HFFc6 (cell line): Measurements from ENCODE around the gene KRT17. TPM values are rescaled to one million over a fixed set of nuclear protein-coding genes. Genes with fewer than 3 reads are reported as not detected.
"Not testable (repeated sequence)": the region's sequence is repeated elsewhere in the genome, so short reads cannot be mapped to it uniquely, and the experiment has no call there.

Experiments used
- DNase-seq: peaks from one replicate; pipeline ENCODE4 v3.0.0-alpha.2; 2018
- H3K27ac Mint-ChIP-seq: 2 replicates; pipeline ENCODE4 v1.8.0; 2020; ENCODE audit warnings: mild to moderate bottlenecking, mixed read lengths
- H3K27me3 Mint-ChIP-seq: 2 replicates; pipeline ENCODE4 v1.8.0; 2021; ENCODE audit warnings: mild to moderate bottlenecking, moderate library complexity, mixed read lengths; ENCODE audit not compliant: insufficient read depth
- H3K36me3 Mint-ChIP-seq: 2 replicates; pipeline ENCODE4 v1.8.0; 2021; ENCODE audit warnings: low read depth, mixed read lengths
- H3K4me1 Mint-ChIP-seq: 2 replicates; pipeline ENCODE4 v1.8.0; 2020; ENCODE audit warnings: low read depth, mixed read lengths
- H3K4me3 Mint-ChIP-seq: 2 replicates; pipeline ENCODE4 v1.8.0; 2020; ENCODE audit warnings: mild to moderate bottlenecking, moderate library complexity, mixed read lengths
- H3K9me3 Mint-ChIP-seq: 2 replicates; pipeline ENCODE4 v1.8.0; 2020; ENCODE audit warnings: mild to moderate bottlenecking, mixed read lengths
- total RNA-seq, 6 experiments: library from RNA; stranded (reverse); fragmentation: NEBNext Ultra II Directional; extraction: Animal tissue kit (Norgen Biotek cat#: 25700); gene quantifications; 2 replicates in 1 of 6; 3 replicates in 5 of 6; pipeline ENCODE4 v1.2.3, GENCODE V29; 2021
- TF ChIP-seq, protein P1 (sequence below): fragments of 200-600 bp; sonication (generic); IDR thresholded peaks from 2 replicates; pipeline ENCODE4 v1.5.0; 2021; ENCODE audit warnings: antibody characterized with exemption, mild to moderate bottlenecking

KRT17 gene
- total RNA-seq, 6 experiments from 2014 or later = 1.0 to 3.9 (median 2.9) TPM

- 0 out of 2 replicates have a peak overlapping the region, but pooled peaks have one; percentile 9 for H3K27ac Mint-ChIP-seq
- peaks cover 18% of the 10 kb centered on the region for H3K4me1 Mint-ChIP-seq
- no peak for DNase-seq
- no peaks in the 10 kb centered on the region for H3K9me3 Mint-ChIP-seq
- H3K27me3 Mint-ChIP-seq = peaks cover 34% of the 10 kb centered on the region
- no peak overlapping the region for H3K4me3 Mint-ChIP-seq
- TF ChIP-seq, protein P1, sequence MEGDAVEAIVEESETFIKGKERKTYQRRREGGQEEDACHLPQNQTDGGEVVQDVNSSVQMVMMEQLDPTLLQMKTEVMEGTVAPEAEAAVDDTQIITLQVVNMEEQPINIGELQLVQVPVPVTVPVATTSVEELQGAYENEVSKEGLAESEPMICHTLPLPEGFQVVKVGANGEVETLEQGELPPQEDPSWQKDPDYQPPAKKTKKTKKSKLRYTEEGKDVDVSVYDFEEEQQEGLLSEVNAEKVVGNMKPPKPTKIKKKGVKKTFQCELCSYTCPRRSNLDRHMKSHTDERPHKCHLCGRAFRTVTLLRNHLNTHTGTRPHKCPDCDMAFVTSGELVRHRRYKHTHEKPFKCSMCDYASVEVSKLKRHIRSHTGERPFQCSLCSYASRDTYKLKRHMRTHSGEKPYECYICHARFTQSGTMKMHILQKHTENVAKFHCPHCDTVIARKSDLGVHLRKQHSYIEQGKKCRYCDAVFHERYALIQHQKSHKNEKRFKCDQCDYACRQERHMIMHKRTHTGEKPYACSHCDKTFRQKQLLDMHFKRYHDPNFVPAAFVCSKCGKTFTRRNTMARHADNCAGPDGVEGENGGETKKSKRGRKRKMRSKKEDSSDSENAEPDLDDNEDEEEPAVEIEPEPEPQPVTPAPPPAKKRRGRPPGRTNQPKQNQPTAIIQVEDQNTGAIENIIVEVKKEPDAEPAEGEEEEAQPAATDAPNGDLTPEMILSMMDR = no peak
- no peaks in the 10 kb centered on the region for H3K36me3 Mint-ChIP-seq
Measured at GRCh38 chr17:41620583-41621434, 3.6 kb downstream of the KRT17 start.

DNA sequence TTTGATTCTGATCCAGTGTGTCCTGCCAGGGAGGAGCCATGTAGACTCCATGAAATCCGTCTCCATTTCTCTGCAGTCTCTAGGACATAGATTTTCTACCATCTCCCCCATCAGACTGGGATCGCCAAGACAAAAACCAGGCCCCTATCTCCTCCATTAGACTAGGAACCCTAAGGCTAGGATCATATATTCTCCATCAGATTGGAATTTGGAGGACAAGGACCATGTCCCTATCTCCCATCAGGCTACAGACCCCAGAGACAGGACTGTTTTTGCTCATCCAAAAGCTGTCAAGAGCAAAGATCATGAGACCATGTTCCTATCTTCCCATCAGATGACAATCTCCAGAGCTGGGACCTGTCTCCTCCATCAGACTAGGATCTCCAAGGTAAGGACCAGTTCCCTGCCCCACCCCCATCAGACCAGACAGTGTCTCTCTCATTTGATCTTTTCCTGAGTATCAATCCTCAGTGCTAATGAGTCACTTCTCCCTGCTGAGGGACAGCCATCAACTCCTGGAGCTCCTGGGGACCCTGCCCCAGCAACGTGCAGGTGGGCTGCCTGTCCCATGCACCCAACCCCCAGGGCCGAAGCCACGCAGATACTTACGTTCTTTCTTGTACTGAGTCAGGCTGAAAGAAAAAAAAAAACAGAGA lies 4.3 kb downstream of the KRT17 start:
- H3K27ac Mint-ChIP-seq, DNase-seq, H3K4me3 Mint-ChIP-seq, H3K36me3 Mint-ChIP-seq, H3K9me3 Mint-ChIP-seq: not testable (repeated sequence)
- H3K27me3 Mint-ChIP-seq = peaks cover 29% of the 10 kb centered on the region
- H3K4me1 Mint-ChIP-seq = peaks cover 18% of the 10 kb centered on the region

GRCh38 chr17:41619036-41619926 lies 5.1 kb downstream of the KRT17 start:
- TF ChIP-seq, protein P1 = no peak
- no peak for DNase-seq
- peaks cover 18% of the 10 kb centered on the region for H3K4me1 Mint-ChIP-seq
- H3K27ac Mint-ChIP-seq = no peak overlapping the region
- peaks cover 26% of the 10 kb centered on the region for H3K27me3 Mint-ChIP-seq
- no peak overlapping the region for H3K4me3 Mint-ChIP-seq
- H3K9me3 Mint-ChIP-seq = no peaks in the 10 kb centered on the region
- no peaks in the 10 kb centered on the region for H3K36me3 Mint-ChIP-seq

DNA sequence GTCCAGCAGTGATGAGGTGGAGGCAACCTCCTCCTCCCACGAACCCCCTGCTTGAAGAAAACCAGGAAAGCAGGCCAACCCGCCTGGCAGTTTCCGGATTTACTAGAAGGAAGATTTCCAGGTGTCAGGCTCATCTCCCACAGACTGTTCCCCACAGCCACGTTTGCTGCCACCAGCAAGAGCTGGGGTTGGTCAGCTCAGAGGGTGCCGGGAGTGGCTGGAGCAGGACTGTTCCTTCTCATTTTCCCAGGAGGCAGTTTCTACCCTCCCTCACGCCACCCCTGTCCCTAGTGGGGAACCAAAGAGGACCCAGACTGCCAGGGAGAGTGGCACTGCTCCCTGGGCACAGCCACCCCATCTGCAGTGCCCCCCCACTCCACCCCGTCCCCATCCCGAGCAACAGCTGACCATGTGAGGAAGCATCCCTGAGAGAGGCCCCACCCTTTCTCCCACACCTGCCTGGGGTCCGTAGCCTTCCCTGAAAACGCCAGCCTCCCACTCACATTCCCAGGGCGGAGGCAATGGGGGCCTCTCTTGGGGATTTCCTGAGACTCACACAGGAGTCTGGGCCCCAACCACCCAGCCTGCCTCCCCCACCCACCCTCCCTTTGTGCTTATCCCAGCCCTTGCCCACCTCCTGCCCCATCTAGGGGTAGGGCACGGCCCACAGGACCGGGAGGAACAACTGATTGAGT lies 5.9 kb downstream of the KRT17 start:
- Mint-ChIP-seq H3K4me1 (peaks cover 18% of the 10 kb centered on the region), H3K27ac (no peak overlapping the region), H3K4me3 (no peak overlapping the region), H3K36me3 (no peaks in the 10 kb centered on the region), H3K9me3 (no peaks in the 10 kb centered on the region), H3K27me3 (peaks cover 26% of the 10 kb centered on the region)
- TF ChIP-seq, protein P1 = no peak
- no peak for DNase-seq

DNA sequence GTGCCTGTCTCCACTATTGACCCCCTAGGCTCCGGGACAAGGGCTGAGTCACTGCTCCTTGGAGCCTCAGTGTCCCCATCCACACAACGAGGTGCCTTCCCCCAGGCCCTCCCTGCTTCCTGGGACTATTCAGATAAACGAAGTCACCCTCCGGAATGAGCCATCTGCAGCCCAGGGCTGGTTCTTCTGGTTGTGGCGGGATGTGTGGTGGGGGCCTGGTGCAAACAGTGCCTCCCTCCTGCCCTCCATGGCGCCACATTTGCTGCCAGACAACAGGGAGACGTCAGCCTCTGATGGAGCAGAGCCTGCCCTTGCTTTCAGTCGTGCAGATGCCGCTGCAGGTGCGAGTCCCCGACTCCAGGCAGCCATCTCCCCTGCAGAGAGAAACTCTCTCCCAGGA lies 6.7 kb downstream of the KRT17 start:
- TF ChIP-seq, protein P1 = no peak
- no peak for DNase-seq
- H3K9me3 Mint-ChIP-seq = no peaks in the 10 kb centered on the region
- peaks cover 28% of the 10 kb centered on the region for H3K27me3 Mint-ChIP-seq
- no peak overlapping the region for H3K4me3 Mint-ChIP-seq
- no peaks in the 10 kb centered on the region for H3K36me3 Mint-ChIP-seq
- H3K27ac Mint-ChIP-seq = no peak overlapping the region
- H3K4me1 Mint-ChIP-seq = peaks cover 18% of the 10 kb centered on the region
